ENCODE data around the gene EML4. TPM values are rescaled to one million over a fixed set of nuclear protein-coding genes. Genes with fewer than 3 reads are reported as not detected.

EML4 gene
- total and polyA plus RNA-seq, 9 donors, result 11.6 to 46.5 (median 31.5) TPM

DNA sequence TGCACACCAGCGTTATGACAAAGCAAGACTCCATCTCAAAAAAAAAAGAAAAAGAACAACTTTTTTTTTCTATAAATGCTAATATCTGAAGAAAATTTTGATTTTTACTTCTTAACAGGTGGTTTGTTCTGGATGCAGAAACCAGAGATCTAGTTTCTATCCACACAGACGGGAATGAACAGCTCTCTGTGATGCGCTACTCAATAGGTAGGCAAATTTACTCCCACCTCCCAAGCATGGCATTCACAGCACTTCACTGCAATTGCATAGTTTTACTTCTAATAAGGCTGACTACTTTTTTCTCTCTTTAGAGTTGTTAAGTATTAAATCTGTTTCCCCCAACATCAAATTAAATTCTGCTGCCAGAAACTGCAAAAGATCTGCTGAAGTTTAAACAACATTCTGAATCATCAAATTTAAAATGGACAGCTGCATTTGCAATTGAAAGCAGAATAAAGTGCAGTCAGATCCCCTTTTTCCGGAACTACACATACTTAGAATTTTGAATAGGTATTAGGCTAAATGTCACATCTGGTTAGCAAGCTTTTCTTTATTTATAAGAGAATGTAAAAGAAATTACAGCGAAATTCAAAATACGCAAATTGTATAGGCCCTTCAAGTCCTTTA, 146.8 kb downstream of the EML4 start:
- no peak overlapping the region for H3K27ac ChIP-seq
- H3K27me3 ChIP-seq, result no peaks in the 10 kb centered on the region
- H3K4me1 ChIP-seq (ENCODE audit: insufficient read depth), result no peaks in the 10 kb centered on the region
- H3K36me3 ChIP-seq, result no peaks in the 10 kb centered on the region
- H3K9me3 ChIP-seq, result no peaks in the 10 kb centered on the region
- TF ChIP-seq POLR2A (IDR thresholded peaks at IDR 0.05), result no peak
- TF ChIP-seq, protein P1, sequence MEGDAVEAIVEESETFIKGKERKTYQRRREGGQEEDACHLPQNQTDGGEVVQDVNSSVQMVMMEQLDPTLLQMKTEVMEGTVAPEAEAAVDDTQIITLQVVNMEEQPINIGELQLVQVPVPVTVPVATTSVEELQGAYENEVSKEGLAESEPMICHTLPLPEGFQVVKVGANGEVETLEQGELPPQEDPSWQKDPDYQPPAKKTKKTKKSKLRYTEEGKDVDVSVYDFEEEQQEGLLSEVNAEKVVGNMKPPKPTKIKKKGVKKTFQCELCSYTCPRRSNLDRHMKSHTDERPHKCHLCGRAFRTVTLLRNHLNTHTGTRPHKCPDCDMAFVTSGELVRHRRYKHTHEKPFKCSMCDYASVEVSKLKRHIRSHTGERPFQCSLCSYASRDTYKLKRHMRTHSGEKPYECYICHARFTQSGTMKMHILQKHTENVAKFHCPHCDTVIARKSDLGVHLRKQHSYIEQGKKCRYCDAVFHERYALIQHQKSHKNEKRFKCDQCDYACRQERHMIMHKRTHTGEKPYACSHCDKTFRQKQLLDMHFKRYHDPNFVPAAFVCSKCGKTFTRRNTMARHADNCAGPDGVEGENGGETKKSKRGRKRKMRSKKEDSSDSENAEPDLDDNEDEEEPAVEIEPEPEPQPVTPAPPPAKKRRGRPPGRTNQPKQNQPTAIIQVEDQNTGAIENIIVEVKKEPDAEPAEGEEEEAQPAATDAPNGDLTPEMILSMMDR (IDR thresholded peaks at IDR 0.05), result no peak
- no peak for TF ChIP-seq EP300 (IDR thresholded peaks at IDR 0.05)
- intact Hi-C loops (cut with DNase I), result loop anchor here in 1 of 4 donors (5.0 kb wide), 1 partner anchor 1171 kb away; no protein-coding TSS in a partner anchor
- H3K4me3 ChIP-seq, result no peak overlapping the region
- DNase-seq, result no peak
- WGBS, 3 donors, result 87 to 91% (median 90%) methylated on average over 6 of the region's 6 CpGs

DNA sequence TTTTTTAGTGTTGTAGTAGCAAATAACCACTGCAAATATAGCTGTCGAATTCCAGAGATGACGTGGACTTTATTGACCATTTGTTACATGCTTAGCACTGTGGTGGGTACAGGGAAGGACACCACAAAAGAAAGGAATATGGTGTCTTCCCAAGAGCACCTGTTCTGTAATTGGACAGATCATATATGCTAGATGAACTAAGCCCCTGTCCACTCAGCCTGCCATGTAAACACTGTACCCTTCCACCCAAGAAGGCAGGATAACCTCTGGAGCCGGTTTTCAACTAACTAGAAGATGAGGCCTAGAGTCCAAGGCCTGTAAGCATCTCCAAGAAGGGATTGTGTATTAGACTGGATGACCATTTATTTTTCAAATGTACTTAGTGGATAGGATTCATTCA, 147.8 kb downstream of the EML4 start:
- intact Hi-C loops (cut with DNase I), result loop anchor here in 1 of 4 donors (5.0 kb wide), 1 partner anchor 1170 kb away; no protein-coding TSS in a partner anchor
- no peak for DNase-seq
- H3K27ac ChIP-seq, result no peak overlapping the region
- TF ChIP-seq EP300 (IDR thresholded peaks at IDR 0.05) (no peak), POLR2A (IDR thresholded peaks at IDR 0.05) (no peak)
- TF ChIP-seq, protein P1 (IDR thresholded peaks at IDR 0.05), result no peak
- 76 to 93% (median 80%) methylated on average over 3 of the region's 3 CpGs for WGBS, 3 donors
- H3K9me3 ChIP-seq, result no peaks in the 10 kb centered on the region
- H3K4me1 ChIP-seq (ENCODE audit: insufficient read depth), result no peaks in the 10 kb centered on the region
- no peaks in the 10 kb centered on the region for H3K27me3 ChIP-seq
- H3K4me3 ChIP-seq, result no peak overlapping the region
- no peaks in the 10 kb centered on the region for H3K36me3 ChIP-seq

DNA sequence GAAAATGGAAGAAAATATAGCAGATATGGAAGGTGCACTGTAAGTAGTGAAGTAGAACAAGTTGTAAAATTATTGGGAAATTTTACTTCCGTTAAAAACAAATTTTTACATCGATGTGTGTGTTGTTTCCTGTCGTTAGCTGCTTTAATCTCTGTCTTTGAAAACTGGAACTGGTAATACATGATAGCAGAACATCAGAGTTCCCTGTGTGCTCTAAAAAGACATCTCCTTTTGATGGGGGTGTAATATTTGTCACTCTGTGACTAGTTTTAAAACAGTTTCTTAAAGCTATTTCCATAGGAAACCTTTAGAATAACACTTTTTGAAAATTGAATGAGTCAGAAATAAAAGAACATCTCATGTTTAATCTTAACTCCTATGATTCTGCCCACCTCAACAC, 148.3 kb downstream of the EML4 start:
- DNase-seq, result no peak
- Histone ChIP-seq H3K9me3 (no peaks in the 10 kb centered on the region), H3K4me3 (no peak overlapping the region), H3K27ac (no peak overlapping the region), H3K36me3 (no peaks in the 10 kb centered on the region), H3K27me3 (no peaks in the 10 kb centered on the region), H3K4me1 (ENCODE audit: insufficient read depth) (no peaks in the 10 kb centered on the region)
- intact Hi-C loops (cut with DNase I), result loop anchor here in 1 of 4 donors (5.0 kb wide), 1 partner anchor 1170 kb away; no protein-coding TSS in a partner anchor
- 93 to 95% (median 94%) methylated on average over 3 of the region's 3 CpGs for WGBS, 3 donors
- TF ChIP-seq EP300 (IDR thresholded peaks at IDR 0.05) (no peak), POLR2A (IDR thresholded peaks at IDR 0.05) (no peak)
- TF ChIP-seq, protein P1 (IDR thresholded peaks at IDR 0.05), result no peak

DNA sequence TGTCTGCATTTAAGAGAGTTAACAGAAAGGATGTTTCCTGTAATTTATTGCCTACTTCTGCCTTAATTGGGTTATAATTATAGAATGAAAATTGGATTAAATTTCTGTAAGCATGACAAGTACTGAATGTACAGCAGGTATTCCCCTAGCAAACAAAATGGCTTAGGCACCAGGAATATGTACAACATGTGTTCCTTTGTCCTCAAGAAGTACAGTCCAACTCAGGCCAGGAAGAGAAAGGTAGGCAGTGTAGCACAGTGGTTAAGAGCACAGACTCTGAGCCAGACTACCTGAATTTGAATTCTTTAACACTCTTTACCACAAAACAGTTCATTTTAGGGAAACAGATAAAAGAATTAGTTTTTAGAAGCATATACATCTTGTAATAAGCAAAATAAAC, 148.8 kb downstream of the EML4 start:
- DNase-seq, result no peak
- no peaks in the 10 kb centered on the region for H3K4me1 ChIP-seq (ENCODE audit: insufficient read depth)
- no peak overlapping the region for H3K27ac ChIP-seq
- no peaks in the 10 kb centered on the region for H3K36me3 ChIP-seq
- H3K27me3 ChIP-seq, result no peaks in the 10 kb centered on the region
- TF ChIP-seq EP300 (IDR thresholded peaks at IDR 0.05) (no peak), POLR2A (IDR thresholded peaks at IDR 0.05) (no peak)
- TF ChIP-seq, protein P1 (IDR thresholded peaks at IDR 0.05), result no peak
- intact Hi-C loops (cut with DNase I), result loop anchor here in 1 of 4 donors (5.0 kb wide), 1 partner anchor 1169 kb away; no protein-coding TSS in a partner anchor
- no peaks in the 10 kb centered on the region for H3K9me3 ChIP-seq
- H3K4me3 ChIP-seq, result no peak overlapping the region

All from ovary (tissue), 9 donors.